Gastrocnemius medialis (tissue), 4 donors: Measurements from ENCODE around the gene LYPLA2.

Source experiments
- CTCF ChIP-seq, 5 experiments: fragments of 450-650 bp in 3 of 5; fragments of 200-600 bp in 2 of 5; sonication (generic) in 2 of 5; IDR thresholded peaks in 4 of 5; conservative IDR thresholded peaks in 1 of 5; 1 replicate in 4 of 5; 2 replicates in 1 of 5; pipeline ENCODE4 v1.5.1; 2016 to 2019; ENCODE audit warnings: antibody characterized with exemption in 5 of 5, mild to moderate bottlenecking in 3 of 5, moderate library complexity in 3 of 5
- POLR2A ChIP-seq, 2 donors: fragments of 450-650 bp; IDR thresholded peaks; one replicate each; pipeline ENCODE4 v1.6.1; 2017; ENCODE audit warnings: antibody characterized with exemption in 2 of 2, mild to moderate bottlenecking in 2 of 2, moderate library complexity in 2 of 2

DNA sequence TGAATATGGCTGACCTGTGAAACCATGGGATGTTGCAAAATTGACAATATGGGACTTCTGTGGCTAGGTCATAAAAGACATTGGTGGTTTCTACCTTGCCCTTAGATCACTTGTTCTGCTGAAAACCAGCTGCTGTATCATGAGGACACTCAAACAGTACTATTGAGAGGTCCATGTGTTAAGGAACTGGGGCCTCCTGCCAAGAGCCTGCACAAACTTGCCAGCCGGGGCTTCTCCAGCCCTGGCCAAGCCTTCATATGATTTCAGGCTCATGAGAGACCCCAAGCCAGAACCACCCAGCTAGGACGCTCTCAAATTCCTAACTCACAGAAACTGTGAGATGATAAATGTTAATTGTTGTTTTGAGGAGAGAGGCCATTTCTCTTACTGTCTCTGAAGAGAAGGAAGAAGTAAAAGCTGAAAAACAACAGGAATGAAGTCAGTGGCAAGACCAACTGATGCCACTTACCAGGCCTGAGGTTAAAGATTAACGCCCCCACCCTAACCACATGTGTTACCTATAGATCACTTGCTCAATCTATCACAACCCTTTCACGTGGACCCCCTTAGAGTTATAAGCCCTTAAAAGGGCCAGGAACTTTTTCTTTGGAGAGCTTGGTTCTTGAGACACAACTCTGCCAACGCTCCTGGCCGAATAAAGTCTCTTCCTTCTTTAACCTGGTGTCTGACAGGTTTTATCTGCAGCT lies 16.6 kb upstream of the LYPLA2 start:
- TF ChIP-seq CTCF (IDR thresholded peaks at IDR 0.05 in 4 of 5, conservative IDR thresholded peaks at IDR 0.05 in 1 of 5) (no peak), POLR2A (IDR thresholded peaks at IDR 0.05) (no peak)
